GM18858 (cell line): ENCODE measurements around the gene ZNF3.

ENCODE experiments used
- ATAC-seq: cut with Tn5 transposase; IDR thresholded peaks from one replicate; pipeline ENCODE4 v1.9.1; 2021; ENCODE audit not compliant: unreplicated experiment

ZNF3 gene

GRCh38 chr7:100057006-100057405 is 24.5 kb downstream of the ZNF3 start:
- ATAC-seq = no peak

- no peak for ATAC-seq
Observed at GRCh38 chr7:100053215-100053614, 28.3 kb downstream of the ZNF3 start.

GRCh38 chr7:100051611-100052010 is 29.9 kb downstream of the ZNF3 start:
- no peak for ATAC-seq

GRCh38 chr7:100049441-100050291 is 31.9 kb downstream of the ZNF3 start, which contains the start of gene ZSCAN21:
Gene ZSCAN21, plus strand, starts transcription at chr7:100049774. Its CDS starts 7,233 bp downstream, at chr7:100057007.
- ATAC-seq = peak; percentile 76

GRCh38 chr7:100048680-100049079 is 32.8 kb downstream of the ZNF3 start:
- no peak for ATAC-seq

- ATAC-seq = no peak
Observed at GRCh38 chr7:100044718-100045117, 36.8 kb downstream of the ZNF3 start.

- no peak for ATAC-seq
Observed at GRCh38 chr7:100040575-100040974, 40.9 kb downstream of the ZNF3 start.

GRCh38 chr7:100038326-100038725 is 43.2 kb downstream of the ZNF3 start:
- no peak for ATAC-seq

- no peak for ATAC-seq
Observed at GRCh38 chr7:100035876-100036275, 45.6 kb downstream of the ZNF3 start.

- no peak for ATAC-seq
Observed at GRCh38 chr7:100034871-100035510, 46.5 kb downstream of the ZNF3 start.

GRCh38 chr7:100033526-100033925 is 48.0 kb downstream of the ZNF3 start:
- no peak for ATAC-seq

GRCh38 chr7:100029596-100029995 is 51.9 kb downstream of the ZNF3 start:
- no peak for ATAC-seq

GRCh38 chr7:100027197-100027596 is 54.3 kb downstream of the ZNF3 start:
- no peak for ATAC-seq

- no peak for ATAC-seq
Observed at GRCh38 chr7:100024020-100024619, 57.4 kb downstream of the ZNF3 start.

GRCh38 chr7:100023526-100023925 is 58.0 kb downstream of the ZNF3 start:
- no peak for ATAC-seq

GRCh38 chr7:100022621-100023020 is 58.9 kb downstream of the ZNF3 start:
- no peak for ATAC-seq

- no peak for ATAC-seq
Observed at GRCh38 chr7:100021297-100021696, 60.2 kb downstream of the ZNF3 start.
